Vagina (tissue), 2 donors: ENCODE measurements around the gene LRRC18.

Source experiments
- POLR2A ChIP-seq, 2 donors: fragments of 450-650 bp; IDR thresholded peaks; one replicate each; pipeline ENCODE4 v1.6.1; 2017; ENCODE audit warnings: antibody characterized with exemption in 2 of 2, mild to moderate bottlenecking in 2 of 2, moderate library complexity in 2 of 2
- POLR2AphosphoS5 ChIP-seq, 2 donors: sonication (generic); formaldehyde crosslinking; IDR thresholded peaks; one replicate each; pipeline ENCODE4 v1.9.0; 2017; ENCODE audit warnings: antibody characterized with exemption in 2 of 2, mild to moderate bottlenecking in 2 of 2, low read depth in 1 of 2; ENCODE audit not compliant: insufficient read depth in 1 of 2
- TF ChIP-seq, protein P1 (sequence below), 3 experiments: fragments of 450-650 bp in 2 of 3; fragments of 200-600 bp in 1 of 3; sonication (generic) in 1 of 3; IDR thresholded peaks; one replicate each; pipeline ENCODE4 v1.5.1; 2017 to 2019; ENCODE audit warnings: antibody characterized with exemption in 3 of 3, mild to moderate bottlenecking in 2 of 3, moderate library complexity in 2 of 3

GRCh38 chr10:48906841-48907240 is 32.8 kb downstream of the LRRC18 start:
- TF ChIP-seq POLR2A (IDR thresholded peaks at IDR 0.05) (no peak), POLR2AphosphoS5 (IDR thresholded peaks at IDR 0.05; ENCODE audit: insufficient read depth in 1 of 2, low read depth in 1 of 2) (no peak)
- TF ChIP-seq, protein P1, sequence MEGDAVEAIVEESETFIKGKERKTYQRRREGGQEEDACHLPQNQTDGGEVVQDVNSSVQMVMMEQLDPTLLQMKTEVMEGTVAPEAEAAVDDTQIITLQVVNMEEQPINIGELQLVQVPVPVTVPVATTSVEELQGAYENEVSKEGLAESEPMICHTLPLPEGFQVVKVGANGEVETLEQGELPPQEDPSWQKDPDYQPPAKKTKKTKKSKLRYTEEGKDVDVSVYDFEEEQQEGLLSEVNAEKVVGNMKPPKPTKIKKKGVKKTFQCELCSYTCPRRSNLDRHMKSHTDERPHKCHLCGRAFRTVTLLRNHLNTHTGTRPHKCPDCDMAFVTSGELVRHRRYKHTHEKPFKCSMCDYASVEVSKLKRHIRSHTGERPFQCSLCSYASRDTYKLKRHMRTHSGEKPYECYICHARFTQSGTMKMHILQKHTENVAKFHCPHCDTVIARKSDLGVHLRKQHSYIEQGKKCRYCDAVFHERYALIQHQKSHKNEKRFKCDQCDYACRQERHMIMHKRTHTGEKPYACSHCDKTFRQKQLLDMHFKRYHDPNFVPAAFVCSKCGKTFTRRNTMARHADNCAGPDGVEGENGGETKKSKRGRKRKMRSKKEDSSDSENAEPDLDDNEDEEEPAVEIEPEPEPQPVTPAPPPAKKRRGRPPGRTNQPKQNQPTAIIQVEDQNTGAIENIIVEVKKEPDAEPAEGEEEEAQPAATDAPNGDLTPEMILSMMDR (IDR thresholded peaks at IDR 0.05) = no peak
